DMS114 treated with DMSO at 0.1 percent for 48 hours (cell line): ENCODE data around the gene TXN.
"Not testable (repeated sequence)": the region's sequence is repeated elsewhere in the genome, so short reads cannot be mapped to it uniquely, and the experiment has no call there.

Experiments used
- DNase-seq: peaks from one replicate; lab custom pipeline; 2025; ENCODE audit not compliant: unreplicated experiment; lab: John Stamatoyannopoulos, UW

Gene TXN

DNA sequence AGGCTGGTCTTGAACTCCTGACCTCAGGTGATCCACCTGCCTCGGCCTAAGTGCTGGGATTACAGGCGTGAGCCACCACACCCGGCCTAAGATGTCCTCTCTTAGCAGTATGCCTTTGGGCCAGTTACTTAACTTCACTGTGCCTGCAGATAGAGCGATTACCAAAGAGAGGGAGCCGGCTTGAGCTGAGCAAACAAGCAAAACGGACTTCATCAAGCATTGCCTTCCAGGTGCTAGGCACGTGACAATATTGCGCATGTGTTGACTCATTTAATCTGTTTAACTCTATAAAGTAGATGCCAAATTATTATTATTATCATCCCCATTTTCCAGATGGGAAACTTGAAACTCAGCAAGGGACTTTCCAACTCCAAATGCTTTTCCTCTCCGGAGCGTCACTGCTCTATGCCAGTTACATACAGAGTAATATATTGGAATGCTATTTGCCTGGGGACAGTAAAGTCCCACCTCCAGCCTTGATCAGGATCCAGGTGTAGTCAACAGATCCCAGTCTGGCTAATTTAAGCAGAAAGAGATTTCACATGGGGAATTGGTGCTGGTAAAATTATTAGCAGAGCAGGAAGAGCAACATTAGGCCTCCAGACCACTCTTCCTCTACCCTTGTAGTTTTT, 42.8 kb downstream of the TXN start:
- DNase-seq = no peak

DNA sequence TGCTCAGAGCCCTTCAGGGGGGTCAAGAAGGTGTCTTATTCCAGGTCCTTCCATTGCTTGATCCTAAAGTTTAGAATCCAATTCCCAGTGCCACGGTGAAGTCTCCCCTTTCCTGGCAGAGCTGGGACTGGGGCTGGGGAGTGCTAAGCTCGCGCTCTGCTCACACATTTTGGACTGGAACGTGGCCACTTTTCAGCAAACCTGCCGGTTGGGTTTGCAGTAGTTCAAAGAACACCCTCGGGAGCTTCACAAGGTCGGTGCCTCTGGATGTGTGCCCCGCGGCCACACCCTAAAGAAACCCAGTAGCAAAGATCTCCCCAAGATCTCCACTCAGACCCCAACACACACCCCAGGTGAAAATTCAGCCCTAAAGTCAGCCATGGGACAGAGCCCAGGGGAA, 48.3 kb downstream of the TXN start, which contains the start of gene C9orf152:
Gene C9orf152, minus strand, starts transcription at position 129 of the 400 bp plus-strand sequence. CDS start 580 bp downstream, outside the sequence.
- DNase-seq = no peak

DNA sequence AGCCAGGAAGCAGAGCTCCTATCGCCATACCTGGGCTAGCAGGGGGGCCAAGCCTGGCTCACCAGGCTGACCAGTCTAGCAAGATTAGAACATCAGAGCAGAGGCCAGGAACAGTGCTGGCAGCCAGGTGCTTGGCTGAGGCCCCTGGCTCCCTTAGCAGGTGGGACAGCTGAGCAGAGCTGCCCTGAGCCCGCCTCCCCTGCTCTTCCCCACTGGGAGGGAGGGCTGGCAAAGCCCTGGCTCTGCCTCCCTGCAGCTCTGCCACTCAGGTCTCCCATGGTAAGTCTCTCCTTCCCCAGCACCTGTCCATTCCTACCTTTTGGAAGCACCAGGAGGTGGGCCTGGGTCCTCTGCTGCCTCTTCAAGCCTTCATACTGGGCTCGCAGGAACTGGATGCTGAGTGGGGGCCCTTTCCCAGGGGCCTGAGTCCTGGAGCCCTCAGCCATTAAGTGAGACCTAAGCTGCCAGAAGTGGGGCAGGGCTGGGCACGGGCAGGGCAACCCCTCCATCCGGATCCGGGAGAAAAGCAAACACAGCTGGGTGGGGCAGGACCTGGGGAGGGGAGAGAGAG, 49.2 kb downstream of the TXN start:
- DNase-seq = no peak

DNA sequence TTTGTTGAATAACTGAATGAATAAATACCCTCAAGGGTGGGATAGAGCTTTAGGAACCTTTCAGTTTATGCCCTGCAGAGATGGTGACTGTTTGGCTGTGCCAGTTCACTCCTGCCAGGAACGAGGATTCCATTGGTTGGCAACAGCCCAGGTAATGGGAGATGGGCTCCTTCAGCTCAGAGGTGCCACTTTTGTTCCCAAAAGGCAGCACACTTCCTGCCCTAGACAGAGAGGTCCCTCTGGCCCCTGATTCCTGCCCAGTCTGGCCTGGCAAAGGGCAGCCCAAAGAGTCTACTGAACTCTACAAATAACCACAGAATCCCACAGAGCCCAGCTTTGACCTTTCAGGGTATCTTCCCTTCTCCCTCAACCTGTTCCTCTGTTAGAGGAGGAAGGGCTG, 49.9 kb downstream of the TXN start:
- DNase-seq = no peak

DNA sequence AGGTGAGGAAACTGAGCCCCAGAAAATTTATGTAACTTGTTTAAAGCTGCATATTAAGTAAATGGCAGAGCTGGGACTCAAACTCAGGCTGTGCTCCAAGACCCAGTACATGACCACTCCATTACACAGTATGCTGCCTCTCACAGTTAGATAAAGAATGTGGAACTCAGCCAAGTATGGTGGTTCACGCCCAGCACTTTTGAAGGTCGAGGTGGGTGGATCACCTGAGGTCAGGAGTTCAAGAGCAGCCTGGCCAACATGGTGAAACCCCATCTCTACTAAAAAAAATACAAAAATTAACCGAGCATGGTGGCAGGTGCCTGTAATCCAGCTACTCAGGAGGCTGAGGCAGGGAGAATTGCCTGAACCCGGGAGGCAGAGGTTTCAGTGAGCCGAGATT, 50.7 kb downstream of the TXN start:
- DNase-seq = not testable (repeated sequence)

DNA sequence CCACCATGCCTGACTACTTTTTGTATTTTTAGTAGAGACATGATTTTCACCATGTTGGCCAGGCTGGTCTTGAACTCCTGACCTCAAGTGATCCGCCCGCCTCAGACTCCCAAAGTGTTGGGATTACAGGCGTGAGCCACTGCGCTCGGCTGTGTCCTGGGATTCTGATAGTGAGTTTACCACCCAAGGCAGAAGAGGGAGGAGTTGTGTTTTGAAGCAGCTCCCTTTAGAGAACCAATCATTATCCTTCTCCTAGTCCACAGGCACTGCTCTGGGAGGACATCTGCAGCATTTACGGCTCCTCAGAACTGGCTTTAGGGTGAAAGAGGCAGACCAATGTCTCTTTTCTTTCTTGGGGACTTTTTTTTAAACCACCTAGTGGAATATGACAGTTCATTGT, 54.1 kb downstream of the TXN start:
- DNase-seq = no peak

DNA sequence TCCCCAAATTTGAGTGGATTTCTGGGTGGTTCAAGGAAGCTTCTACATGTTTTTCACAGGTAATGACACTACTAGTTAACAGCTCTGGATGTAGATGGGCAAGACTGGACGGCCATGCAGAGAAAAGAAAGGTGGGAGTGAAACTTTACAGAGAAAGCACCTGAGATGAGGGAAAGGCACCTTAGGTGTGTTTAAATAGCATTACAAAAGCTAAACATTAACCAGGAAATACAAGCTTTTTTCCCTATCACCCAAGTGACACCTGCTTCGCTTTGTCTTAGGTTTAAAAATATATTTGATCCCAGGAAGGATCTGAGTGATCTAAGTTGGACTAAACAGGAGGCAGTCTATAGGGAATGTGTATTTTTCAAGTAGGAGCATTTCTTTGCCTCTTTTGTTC, 56.7 kb downstream of the TXN start:
- no peak for DNase-seq

DNA sequence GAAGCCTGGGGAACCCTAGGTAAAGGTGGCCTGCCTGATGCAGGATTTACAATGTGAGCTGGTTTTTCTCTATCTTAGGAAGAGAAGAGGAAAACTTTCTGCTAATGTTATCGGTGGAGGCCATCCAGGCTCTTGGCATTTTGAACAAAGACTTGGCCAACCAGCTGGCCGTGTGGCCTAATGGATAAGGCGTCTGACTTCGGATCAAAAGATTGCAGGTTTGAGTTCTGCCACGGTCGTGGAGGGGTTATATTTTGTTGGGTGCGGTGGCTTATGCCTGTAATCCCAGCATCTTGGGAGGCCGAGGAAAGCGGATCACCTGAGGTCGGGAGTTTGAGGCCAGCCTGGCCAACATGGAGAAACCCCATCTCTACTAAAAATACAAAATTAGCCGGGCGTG, 58.0 kb downstream of the TXN start:
- no peak for DNase-seq

DNA sequence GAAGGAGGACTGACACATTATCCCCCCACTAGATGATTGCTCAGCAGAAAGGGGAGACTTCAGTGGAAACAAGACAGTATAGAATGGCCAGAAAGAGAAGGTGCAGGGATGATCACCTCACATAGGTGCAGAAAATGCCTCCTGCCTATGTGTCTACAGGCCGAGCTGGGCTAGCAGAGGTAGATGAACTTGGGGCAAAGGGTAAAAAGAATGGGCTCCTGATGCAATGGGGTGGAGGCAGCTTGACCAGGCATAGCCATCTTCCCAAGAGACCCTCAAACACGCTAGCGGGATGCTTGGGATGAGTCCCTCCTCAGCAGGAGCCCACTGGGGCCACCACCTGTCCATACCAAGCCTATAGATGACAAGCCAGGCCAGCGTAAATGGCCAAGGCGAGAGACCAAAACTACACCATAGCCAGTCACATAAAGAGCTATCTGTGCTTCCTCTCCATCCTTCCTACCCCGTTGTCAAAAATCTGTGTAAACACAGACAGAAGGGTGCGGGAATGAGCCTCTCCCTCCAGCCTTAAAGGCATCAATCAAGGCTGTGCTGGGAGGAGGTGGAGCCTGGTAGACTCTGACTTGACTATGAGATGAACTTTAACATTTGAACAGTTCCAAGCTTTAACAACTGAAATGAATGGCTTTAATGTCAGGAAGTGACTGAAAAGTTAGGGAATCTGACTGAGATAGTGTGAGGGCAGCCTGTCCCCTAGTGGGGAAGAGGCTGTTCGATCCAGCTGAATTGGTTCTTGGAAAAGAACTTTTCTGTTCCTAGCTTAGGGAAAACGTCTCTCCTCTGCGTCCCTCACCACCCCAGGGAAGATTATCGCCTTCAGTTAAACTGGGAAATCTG, 58.7 kb downstream of the TXN start:
- DNase-seq = no peak

DNA sequence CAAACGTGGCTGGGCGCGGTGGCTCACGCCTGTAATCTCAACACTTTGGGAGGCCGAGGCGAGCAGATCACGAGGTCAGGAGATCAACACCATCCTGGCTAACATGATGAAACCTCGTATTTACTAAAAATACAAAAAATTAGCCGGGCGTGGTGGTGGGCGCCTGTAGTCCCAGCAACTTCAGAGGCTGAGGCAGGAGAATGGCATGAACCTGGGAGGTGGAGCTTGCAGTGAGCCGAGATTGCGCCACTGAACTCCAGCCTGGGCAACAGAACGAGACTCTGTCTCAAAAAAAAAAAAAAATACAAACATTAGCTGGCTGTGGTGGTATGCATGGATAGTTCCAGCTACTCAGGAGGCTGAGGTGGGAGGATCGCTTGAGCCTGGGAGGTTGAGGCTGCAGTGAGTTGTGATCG, 60.2 kb downstream of the TXN start:
- not testable (repeated sequence) for DNase-seq
